Cardiac muscle cell (in vitro differentiated cells and primary cell): ENCODE data around the gene SEL1L3. TPM values are rescaled to one million over a fixed set of nuclear protein-coding genes. Genes with fewer than 3 reads are reported as not detected.

Experiments used
- DNase-seq, 2 donors: peaks; one replicate each; pipeline versions ENCODE4 v3.0.0 to v3.0.0-alpha.2; 2010 to 2017; ENCODE audit warnings: low read depth in 1 of 2, low spot score in 1 of 2
- H3K27ac ChIP-seq: fragments of 200-600 bp; sonication (generic); 2 replicates; pipeline ENCODE4 v1.5.1; 2016
- H3K27me3 ChIP-seq: fragments of 200-600 bp; sonication (generic); 2 replicates; pipeline ENCODE4 v1.6.0; 2016; ENCODE audit warnings: control low read depth
- H3K36me3 ChIP-seq: fragments of 200-600 bp; sonication (generic); 2 replicates; pipeline ENCODE4 v1.5.1; 2016; ENCODE audit warnings: control low read depth
- H3K4me1 ChIP-seq: fragments of 200-600 bp; sonication (generic); 2 replicates; pipeline ENCODE4 v1.8.1; 2017; ENCODE audit warnings: low read depth, mild to moderate bottlenecking, mixed run types
- H3K4me3 ChIP-seq: fragments of 200-600 bp; sonication (generic); 2 replicates; pipeline ENCODE4 v1.5.1; 2016; ENCODE audit warnings: mild to moderate bottlenecking
- H3K9me3 ChIP-seq: fragments of 200-600 bp; sonication (generic); 2 replicates; pipeline ENCODE4 v1.5.1; 2017; ENCODE audit warnings: low read depth, mild to moderate bottlenecking, control low read depth
- polyA plus RNA-seq: library from polyadenylated mRNA; unstranded; fragments of >200 nt; fragmentation: Nextera tagmentation; extraction: Ambion mirVana; gene quantifications from 2 replicates; pipeline ENCODE4 v1.2.1, GENCODE V29; 2016
- total RNA-seq: library from RNA; depleted of rRNA; stranded (reverse); fragments of >200 nt; gene quantifications from 2 replicates; pipeline ENCODE4 v1.2.3, GENCODE V29; 2016
- TF ChIP-seq, protein P1 (sequence below): IDR thresholded peaks from 2 replicates; pipeline ENCODE4 v1.5.1; 2012; ENCODE audit warnings: low read depth, mild to moderate bottlenecking, low read length

Gene SEL1L3
- total and polyA plus RNA-seq, 2 experiments from 2014 or later: 4.9 to 5.3 TPM

DNA sequence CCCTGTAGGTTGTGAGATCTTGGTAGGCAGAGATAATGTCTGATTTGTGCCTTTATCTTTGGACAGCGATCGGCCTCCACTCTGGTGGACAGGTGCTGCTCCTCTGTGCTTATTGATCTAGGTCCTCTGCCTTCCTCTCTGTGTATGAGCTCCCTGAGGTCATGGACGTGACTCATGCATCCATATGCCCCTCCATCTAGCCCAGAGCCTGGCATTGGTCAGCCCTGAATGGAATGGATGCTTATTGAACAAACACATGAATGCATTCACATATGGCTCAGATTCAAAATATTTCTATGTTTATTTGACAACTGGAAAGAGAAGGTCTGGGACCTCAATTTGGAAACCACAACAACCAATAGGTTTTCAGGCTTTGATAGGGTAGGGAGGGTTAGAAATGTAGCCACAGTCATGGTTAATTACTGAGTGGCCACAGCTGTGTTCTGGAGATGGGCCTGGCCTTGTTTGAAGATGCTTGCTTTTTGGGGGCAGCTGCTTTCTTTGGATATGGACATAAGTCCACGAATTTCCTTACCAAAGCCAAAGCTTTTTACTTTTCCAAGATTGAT, 76.2 kb downstream of the SEL1L3 start:
- no peak overlapping the region for H3K27ac ChIP-seq
- H3K4me1 ChIP-seq: no peaks in the 10 kb centered on the region
- no peak overlapping the region for H3K4me3 ChIP-seq
- no peak for DNase-seq
- TF ChIP-seq, protein P1, sequence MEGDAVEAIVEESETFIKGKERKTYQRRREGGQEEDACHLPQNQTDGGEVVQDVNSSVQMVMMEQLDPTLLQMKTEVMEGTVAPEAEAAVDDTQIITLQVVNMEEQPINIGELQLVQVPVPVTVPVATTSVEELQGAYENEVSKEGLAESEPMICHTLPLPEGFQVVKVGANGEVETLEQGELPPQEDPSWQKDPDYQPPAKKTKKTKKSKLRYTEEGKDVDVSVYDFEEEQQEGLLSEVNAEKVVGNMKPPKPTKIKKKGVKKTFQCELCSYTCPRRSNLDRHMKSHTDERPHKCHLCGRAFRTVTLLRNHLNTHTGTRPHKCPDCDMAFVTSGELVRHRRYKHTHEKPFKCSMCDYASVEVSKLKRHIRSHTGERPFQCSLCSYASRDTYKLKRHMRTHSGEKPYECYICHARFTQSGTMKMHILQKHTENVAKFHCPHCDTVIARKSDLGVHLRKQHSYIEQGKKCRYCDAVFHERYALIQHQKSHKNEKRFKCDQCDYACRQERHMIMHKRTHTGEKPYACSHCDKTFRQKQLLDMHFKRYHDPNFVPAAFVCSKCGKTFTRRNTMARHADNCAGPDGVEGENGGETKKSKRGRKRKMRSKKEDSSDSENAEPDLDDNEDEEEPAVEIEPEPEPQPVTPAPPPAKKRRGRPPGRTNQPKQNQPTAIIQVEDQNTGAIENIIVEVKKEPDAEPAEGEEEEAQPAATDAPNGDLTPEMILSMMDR: no peak
- no peaks in the 10 kb centered on the region for H3K9me3 ChIP-seq
- no peaks in the 10 kb centered on the region for H3K36me3 ChIP-seq
- H3K27me3 ChIP-seq: no peaks in the 10 kb centered on the region

DNA sequence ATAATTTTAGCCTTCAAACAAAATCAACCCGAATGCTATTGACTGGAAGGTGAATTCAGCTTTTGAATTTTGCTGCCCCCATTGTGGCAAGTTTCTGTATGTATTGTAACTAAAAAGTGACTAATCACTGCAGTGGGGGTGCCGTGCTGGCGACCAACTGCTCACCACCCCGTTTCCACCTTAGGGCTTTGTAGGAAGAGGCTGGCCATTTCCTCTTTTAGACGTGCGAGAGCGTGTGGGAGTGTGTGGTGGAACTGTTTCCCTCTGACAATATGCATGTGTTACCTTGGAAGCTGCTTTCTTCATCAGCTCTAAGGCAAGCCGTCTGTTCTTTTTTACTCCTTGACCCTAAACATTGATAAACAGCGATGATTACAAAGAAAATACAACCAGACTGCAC, 78.8 kb downstream of the SEL1L3 start:
- Histone ChIP-seq H3K4me3 (no peak overlapping the region), H3K9me3 (no peaks in the 10 kb centered on the region), H3K4me1 (no peaks in the 10 kb centered on the region), H3K36me3 (no peaks in the 10 kb centered on the region), H3K27ac (no peak overlapping the region), H3K27me3 (no peaks in the 10 kb centered on the region)
- DNase-seq: peak in 1 of 2 donors; percentile 47
- TF ChIP-seq, protein P1: no peak

DNA sequence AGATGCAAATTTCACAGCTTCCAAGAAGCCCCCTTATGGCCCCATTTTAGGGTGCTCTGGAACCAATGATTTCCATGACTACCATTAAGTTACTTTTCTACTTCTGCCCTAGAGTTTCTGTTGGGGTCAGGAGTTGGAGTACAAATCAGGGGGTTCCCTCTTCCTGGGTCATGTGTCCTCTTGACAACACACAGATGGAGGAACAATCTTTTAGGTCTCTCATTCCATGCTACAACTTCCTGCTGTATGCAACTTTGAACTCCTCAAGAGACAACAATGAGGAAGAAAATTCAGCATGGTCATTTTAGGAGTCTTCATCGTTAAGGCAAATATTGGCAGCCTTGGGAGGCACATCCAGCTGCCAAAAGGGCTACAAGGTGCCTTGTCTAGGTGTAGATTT, 79.7 kb downstream of the SEL1L3 start:
- H3K27ac ChIP-seq: no peak overlapping the region
- H3K27me3 ChIP-seq: no peaks in the 10 kb centered on the region
- DNase-seq: no peak
- H3K4me3 ChIP-seq: no peak overlapping the region
- H3K36me3 ChIP-seq: no peaks in the 10 kb centered on the region
- no peaks in the 10 kb centered on the region for H3K4me1 ChIP-seq
- H3K9me3 ChIP-seq: no peaks in the 10 kb centered on the region
- TF ChIP-seq, protein P1: no peak

DNA sequence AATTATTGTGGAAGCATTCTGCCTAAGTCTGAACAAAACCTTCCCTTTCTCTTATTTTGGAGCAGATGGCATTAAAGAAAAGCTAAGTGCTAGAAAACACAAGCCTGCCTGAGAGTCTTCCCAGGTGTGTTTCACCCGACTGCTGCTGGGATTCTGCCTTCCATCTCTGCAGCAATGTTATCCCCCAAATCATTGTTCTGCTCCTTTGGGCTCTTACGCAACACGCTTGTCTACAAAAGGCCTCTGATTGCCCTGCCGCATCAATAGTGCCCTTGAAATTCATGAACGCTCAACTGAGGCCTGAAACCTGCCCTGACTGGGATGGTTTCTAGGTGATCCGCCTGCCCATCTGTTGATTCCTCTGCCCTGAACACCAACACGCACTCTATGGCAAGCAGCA, 80.3 kb downstream of the SEL1L3 start:
- no peak for DNase-seq
- Histone ChIP-seq H3K4me3 (no peak overlapping the region), H3K4me1 (no peaks in the 10 kb centered on the region), H3K36me3 (no peaks in the 10 kb centered on the region), H3K27ac (no peak overlapping the region), H3K27me3 (no peaks in the 10 kb centered on the region), H3K9me3 (no peaks in the 10 kb centered on the region)
- TF ChIP-seq, protein P1: no peak

DNA sequence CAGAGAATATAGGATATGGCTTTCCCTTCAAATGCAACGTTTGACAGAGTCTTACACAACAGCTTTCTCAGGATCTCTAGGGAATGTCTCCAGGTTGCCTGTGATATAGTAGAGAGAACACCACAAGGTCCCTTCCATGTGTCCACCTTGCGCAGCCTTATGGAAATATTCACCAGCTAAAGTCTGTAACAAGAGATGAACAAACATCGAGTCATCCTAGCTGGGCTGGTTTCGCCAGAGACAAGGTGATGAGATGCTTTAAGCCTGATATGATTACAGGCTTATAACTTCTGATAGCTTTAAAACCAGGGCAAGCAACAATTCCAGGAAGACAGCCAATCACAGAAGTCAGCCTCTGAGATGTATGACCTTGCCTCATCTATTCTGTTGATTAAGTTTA, 83.8 kb downstream of the SEL1L3 start:
- no peaks in the 10 kb centered on the region for H3K36me3 ChIP-seq
- TF ChIP-seq, protein P1: no peak
- no peaks in the 10 kb centered on the region for H3K27me3 ChIP-seq
- H3K9me3 ChIP-seq: no peaks in the 10 kb centered on the region
- no peak overlapping the region for H3K4me3 ChIP-seq
- H3K27ac ChIP-seq: no peak overlapping the region
- DNase-seq: no peak
- no peaks in the 10 kb centered on the region for H3K4me1 ChIP-seq
